ENCODE data around the gene SMAD7. TPM values are rescaled to one million over a fixed set of nuclear protein-coding genes. Genes with fewer than 3 reads are reported as not detected.
A peak's percentile ranks its signal among the peaks of the same experiment; 100 is the strongest.

Gene SMAD7
- total and polyA plus RNA-seq, 9 donors: 10.7 to 36.5 (median 13.7) TPM

DNA sequence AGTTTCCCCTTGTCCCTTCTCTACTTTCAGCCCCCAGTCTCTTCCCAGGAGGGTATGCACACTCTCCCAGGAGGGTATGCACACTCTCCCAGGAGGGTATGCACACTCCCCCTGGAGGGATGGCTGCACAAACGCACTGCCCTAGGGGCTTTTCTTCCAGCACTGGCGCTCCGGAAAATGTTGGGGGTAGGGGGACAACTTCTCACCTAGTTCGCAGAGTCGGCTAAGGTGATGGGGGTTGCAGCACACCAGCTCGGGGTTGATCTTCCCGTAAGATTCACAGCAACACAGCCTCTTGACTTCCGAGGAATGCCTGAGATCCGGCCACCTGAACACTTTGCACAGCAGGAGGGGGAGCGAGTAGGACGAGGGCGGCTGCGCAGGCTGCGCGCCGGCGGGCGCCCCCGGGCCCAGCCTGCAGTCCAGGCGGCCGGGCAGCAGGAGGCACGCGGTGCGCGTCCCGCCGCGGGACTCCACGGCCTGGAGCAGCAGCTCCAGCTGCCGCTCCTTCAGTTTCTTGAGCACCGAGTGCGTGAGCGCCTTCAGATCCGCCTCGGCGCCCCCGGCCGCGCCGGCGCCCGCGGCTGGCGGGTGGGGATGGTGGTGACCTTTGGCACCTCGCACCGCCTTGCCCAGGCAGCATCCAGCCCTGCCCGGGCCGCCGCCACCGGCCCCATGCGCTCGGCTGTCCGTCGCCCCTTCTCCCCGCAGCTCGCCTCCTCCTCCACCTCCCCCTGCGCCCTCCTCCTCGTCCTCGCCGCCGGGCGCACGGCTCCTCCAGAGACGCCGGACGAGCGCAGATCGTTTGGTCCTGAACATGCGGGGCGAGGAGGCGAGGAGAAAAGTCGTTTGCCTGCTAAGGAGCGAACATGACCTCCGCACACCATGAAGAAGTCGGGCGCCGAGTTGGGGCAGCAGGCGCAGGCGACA lies 894 bp downstream of the SMAD7 start:
- intact Hi-C loops (cut with DNase I): loop anchor here in 3 of 4 donors (10.0 kb wide), 3 partner anchors 165 to 535 kb away; partner anchors contain the start of gene C18orf32 (in 1 of the 3)
- TF ChIP-seq, protein P1, sequence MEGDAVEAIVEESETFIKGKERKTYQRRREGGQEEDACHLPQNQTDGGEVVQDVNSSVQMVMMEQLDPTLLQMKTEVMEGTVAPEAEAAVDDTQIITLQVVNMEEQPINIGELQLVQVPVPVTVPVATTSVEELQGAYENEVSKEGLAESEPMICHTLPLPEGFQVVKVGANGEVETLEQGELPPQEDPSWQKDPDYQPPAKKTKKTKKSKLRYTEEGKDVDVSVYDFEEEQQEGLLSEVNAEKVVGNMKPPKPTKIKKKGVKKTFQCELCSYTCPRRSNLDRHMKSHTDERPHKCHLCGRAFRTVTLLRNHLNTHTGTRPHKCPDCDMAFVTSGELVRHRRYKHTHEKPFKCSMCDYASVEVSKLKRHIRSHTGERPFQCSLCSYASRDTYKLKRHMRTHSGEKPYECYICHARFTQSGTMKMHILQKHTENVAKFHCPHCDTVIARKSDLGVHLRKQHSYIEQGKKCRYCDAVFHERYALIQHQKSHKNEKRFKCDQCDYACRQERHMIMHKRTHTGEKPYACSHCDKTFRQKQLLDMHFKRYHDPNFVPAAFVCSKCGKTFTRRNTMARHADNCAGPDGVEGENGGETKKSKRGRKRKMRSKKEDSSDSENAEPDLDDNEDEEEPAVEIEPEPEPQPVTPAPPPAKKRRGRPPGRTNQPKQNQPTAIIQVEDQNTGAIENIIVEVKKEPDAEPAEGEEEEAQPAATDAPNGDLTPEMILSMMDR (IDR thresholded peaks at IDR 0.05): peak in 1 of 3 donors; percentile 19
- TF ChIP-seq POLR2A (IDR thresholded peaks at IDR 0.05): no peak
- H3K4me1 ChIP-seq (ENCODE audit: insufficient read depth): peaks cover 12% of the 10 kb centered on the region
- peak overlapping the region; percentile 77 for H3K4me3 ChIP-seq
- H3K27me3 ChIP-seq: no peaks in the 10 kb centered on the region
- DNase-seq: peak in 3 of 5 donors; percentile 46 to 65 (median 64)
- H3K27ac ChIP-seq: peak overlapping the region; percentile 50 to 53
- 0 to 1% (median 0%) methylated on average over 56 to 79 of the region's 79 CpGs for WGBS, 3 donors
- H3K9me3 ChIP-seq: no peaks in the 10 kb centered on the region
- no peaks in the 10 kb centered on the region for H3K36me3 ChIP-seq

DNA sequence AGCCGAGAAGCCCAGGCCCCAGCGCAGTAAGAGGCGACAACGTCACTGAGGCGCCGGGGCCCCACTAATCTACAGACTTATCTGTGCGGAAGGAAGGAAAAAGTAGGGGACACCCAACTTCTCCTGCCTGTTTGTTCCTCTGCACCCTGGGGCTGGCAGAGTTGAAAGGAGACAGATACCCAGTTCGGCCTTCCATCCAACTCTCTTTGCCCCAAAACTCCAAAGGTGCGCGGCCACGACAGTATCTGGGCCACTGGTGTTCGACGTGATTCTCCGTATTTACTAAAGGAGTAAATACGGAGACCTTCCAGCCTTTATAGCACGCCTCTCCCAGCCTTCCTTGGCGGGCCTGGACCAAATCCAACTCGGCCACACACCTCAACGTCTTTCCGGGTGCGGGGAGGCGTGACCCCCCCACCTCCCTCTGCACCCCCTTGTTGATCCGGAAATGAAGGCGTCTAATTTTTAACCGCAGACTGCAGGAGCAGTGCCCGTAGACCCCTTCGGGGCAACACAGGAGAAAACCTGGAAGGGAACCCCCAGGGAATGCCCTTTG lies 1.6 kb downstream of the SMAD7 start:
- intact Hi-C loops (cut with DNase I): loop anchor here in 2 of 4 donors (10.0 kb wide), 2 partner anchors 164 to 536 kb away; partner anchors contain the start of gene C18orf32 (in 1 of the 2)
- peak in 3 of 5 donors; percentile 57 to 68 (median 67) for DNase-seq
- WGBS, 3 donors: 1% methylated on average over 27 of the region's 27 CpGs
- Histone ChIP-seq H3K4me1 (ENCODE audit: insufficient read depth) (peaks cover 17% of the 10 kb centered on the region), H3K9me3 (no peaks in the 10 kb centered on the region), H3K27ac (peak overlapping the region; percentile 8 to 62), H3K36me3 (no peaks in the 10 kb centered on the region), H3K4me3 (peak overlapping the region; percentile 77), H3K27me3 (no peaks in the 10 kb centered on the region)
- TF ChIP-seq, protein P1 (IDR thresholded peaks at IDR 0.05): no peak
- TF ChIP-seq EP300 (IDR thresholded peaks at IDR 0.05) (no peak), POLR2A (IDR thresholded peaks at IDR 0.05) (no peak)

DNA sequence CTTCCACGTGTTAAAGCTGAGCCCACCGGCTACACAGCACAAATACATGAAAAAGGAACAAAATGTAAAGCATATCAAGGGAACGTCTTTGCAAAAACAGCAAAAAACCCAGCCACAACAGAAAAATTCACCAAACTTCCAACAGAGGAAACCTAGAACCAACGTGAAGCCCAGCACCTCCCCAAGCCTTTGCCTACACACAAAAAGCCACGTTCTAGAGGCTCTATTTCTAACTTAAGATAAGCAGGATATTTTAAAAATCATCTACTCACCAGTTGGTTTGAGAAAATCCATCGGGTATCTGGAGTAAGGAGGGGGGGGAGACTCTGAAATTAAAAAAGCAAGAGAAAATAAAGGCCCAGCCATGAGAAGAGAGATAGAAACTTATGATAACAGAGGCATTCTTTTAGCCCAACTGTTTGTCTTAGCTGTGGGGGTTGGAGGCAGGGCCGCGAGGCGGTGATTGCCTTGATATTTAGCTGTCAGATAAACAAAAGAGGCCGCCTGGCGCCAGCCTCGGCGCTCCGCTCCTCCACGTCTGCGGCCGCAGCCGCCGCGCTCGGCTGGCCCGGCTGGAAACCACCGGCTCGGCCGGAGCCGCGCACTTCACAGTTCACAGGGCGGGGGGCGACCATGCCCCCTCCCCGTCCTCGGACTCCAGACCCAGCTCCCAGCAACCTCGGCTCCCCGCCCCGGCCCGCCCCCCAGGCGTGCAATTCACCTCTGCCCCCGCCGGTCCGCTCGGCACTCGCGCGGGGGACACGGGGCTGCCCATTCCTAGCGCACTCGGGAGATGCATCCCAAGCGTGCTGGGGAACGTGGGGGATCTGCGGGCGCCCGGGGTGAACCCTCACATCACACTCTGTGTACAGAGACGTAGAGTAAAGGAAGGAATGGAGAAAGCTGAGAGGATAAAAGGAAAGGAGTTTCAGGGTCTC lies 2.4 kb downstream of the SMAD7 start:
- Histone ChIP-seq H3K27ac (peak overlapping the region; percentile 8 to 62), H3K4me3 (peak overlapping the region; percentile 77), H3K36me3 (no peaks in the 10 kb centered on the region), H3K4me1 (ENCODE audit: insufficient read depth) (peaks cover 21% of the 10 kb centered on the region), H3K27me3 (no peaks in the 10 kb centered on the region), H3K9me3 (no peaks in the 10 kb centered on the region)
- WGBS, 3 donors: 1 to 2% (median 1%) methylated on average over 49 to 52 of the region's 52 CpGs
- intact Hi-C loops (cut with DNase I): loop anchor here in 2 of 4 donors (10.0 kb wide), 2 partner anchors 164 to 536 kb away; partner anchors contain the start of gene C18orf32 (in 1 of the 2)
- peak in 3 of 5 donors; percentile 53 to 63 (median 57) for DNase-seq
- TF ChIP-seq POLR2A (IDR thresholded peaks at IDR 0.05) (no peak), EP300 (IDR thresholded peaks at IDR 0.05) (no peak)
- TF ChIP-seq, protein P1 (IDR thresholded peaks at IDR 0.05): no peak

Measured in ovary (tissue), 9 donors.